ENCODE results near the gene GALNT13.

Gene GALNT13

GRCh38 chr2:154455166-154455565 is 583.4 kb downstream of the GALNT13 start:
- no peaks in the 10 kb centered on the region for H3K27me3 ChIP-seq (ENCODE audit: control insufficient read depth, insufficient read depth, low read length)
- H3K4me1 ChIP-seq: no peaks in the 10 kb centered on the region
- no peaks in the 10 kb centered on the region for H3K79me2 ChIP-seq
- no peak overlapping the region for H3K27ac ChIP-seq
- no peak overlapping the region for H3K9ac ChIP-seq
- TF ChIP-seq CTCF (IDR thresholded peaks at IDR 0.05): no peak
- no peak overlapping the region for H3K4me2 ChIP-seq (ENCODE audit: low read length)
- H3K36me3 ChIP-seq (ENCODE audit: control insufficient read depth, insufficient read depth, low read length): no peaks in the 10 kb centered on the region
- peak overlapping the region; percentile 34 for H3K4me3 ChIP-seq (ENCODE audit: low read depth, low read length)
- H3K9me3 ChIP-seq (ENCODE audit: control insufficient read depth, low read length): no peaks in the 10 kb centered on the region
- peak overlapping the region; percentile 45 for H2AFZ ChIP-seq

- Histone ChIP-seq H3K4me2 (ENCODE audit: low read length) (peak overlapping the region; percentile 34), H3K27me3 (ENCODE audit: control insufficient read depth, insufficient read depth, low read length) (no peaks in the 10 kb centered on the region), H3K4me3 (ENCODE audit: low read depth, low read length) (peak overlapping the region; percentile 34), H3K36me3 (ENCODE audit: control insufficient read depth, insufficient read depth, low read length) (no peaks in the 10 kb centered on the region), H3K4me1 (no peaks in the 10 kb centered on the region), H3K79me2 (no peaks in the 10 kb centered on the region), H3K9me3 (ENCODE audit: control insufficient read depth, low read length) (no peaks in the 10 kb centered on the region), H2AFZ (peak overlapping the region; percentile 45), H3K27ac (no peak overlapping the region), H3K9ac (no peak overlapping the region)
- no peak for TF ChIP-seq CTCF (IDR thresholded peaks at IDR 0.05)
Observed at GRCh38 chr2:154455866-154456265, 584.1 kb downstream of the GALNT13 start.

- Histone ChIP-seq H3K4me1 (no peaks in the 10 kb centered on the region), H3K9me3 (ENCODE audit: control insufficient read depth, low read length) (no peaks in the 10 kb centered on the region), H3K4me2 (ENCODE audit: low read length) (no peak overlapping the region), H3K36me3 (ENCODE audit: control insufficient read depth, insufficient read depth, low read length) (no peaks in the 10 kb centered on the region), H2AFZ (no peak overlapping the region), H3K79me2 (no peaks in the 10 kb centered on the region), H3K27ac (no peak overlapping the region), H3K9ac (no peak overlapping the region), H3K27me3 (ENCODE audit: control insufficient read depth, insufficient read depth, low read length) (no peaks in the 10 kb centered on the region), H3K4me3 (ENCODE audit: low read depth, low read length) (no peak overlapping the region)
- no peak for TF ChIP-seq CTCF (IDR thresholded peaks at IDR 0.05)
Observed at GRCh38 chr2:154457286-154457685, 585.6 kb downstream of the GALNT13 start.

- no peaks in the 10 kb centered on the region for H3K4me1 ChIP-seq
- no peak overlapping the region for H3K9ac ChIP-seq
- no peak for TF ChIP-seq CTCF (IDR thresholded peaks at IDR 0.05)
- no peaks in the 10 kb centered on the region for H3K79me2 ChIP-seq
- H3K9me3 ChIP-seq (ENCODE audit: control insufficient read depth, low read length): no peaks in the 10 kb centered on the region
- H3K36me3 ChIP-seq (ENCODE audit: control insufficient read depth, insufficient read depth, low read length): no peaks in the 10 kb centered on the region
- H3K4me2 ChIP-seq (ENCODE audit: low read length): no peak overlapping the region
- no peak overlapping the region for H3K4me3 ChIP-seq (ENCODE audit: low read depth, low read length)
- no peak overlapping the region for H3K27ac ChIP-seq
- H2AFZ ChIP-seq: no peak overlapping the region
- no peaks in the 10 kb centered on the region for H3K27me3 ChIP-seq (ENCODE audit: control insufficient read depth, insufficient read depth, low read length)
Observed at GRCh38 chr2:154459286-154459685, 587.6 kb downstream of the GALNT13 start.

GRCh38 chr2:154462634-154463033 is 590.9 kb downstream of the GALNT13 start:
- H3K9me3 ChIP-seq (ENCODE audit: control insufficient read depth, low read length): no peaks in the 10 kb centered on the region
- H3K27ac ChIP-seq: no peak overlapping the region
- H3K9ac ChIP-seq: no peak overlapping the region
- no peak for TF ChIP-seq CTCF (IDR thresholded peaks at IDR 0.05)
- H3K36me3 ChIP-seq (ENCODE audit: control insufficient read depth, insufficient read depth, low read length): no peaks in the 10 kb centered on the region
- H3K4me3 ChIP-seq (ENCODE audit: low read depth, low read length): no peak overlapping the region
- H2AFZ ChIP-seq: no peak overlapping the region
- H3K79me2 ChIP-seq: no peaks in the 10 kb centered on the region
- no peaks in the 10 kb centered on the region for H3K4me1 ChIP-seq
- H3K27me3 ChIP-seq (ENCODE audit: control insufficient read depth, insufficient read depth, low read length): no peaks in the 10 kb centered on the region
- no peak overlapping the region for H3K4me2 ChIP-seq (ENCODE audit: low read length)

Data from parathyroid adenoma (tissue), 2 donors.